ENCODE data around the gene CARHSP1. TPM values are rescaled to one million over a fixed set of nuclear protein-coding genes. Genes with fewer than 3 reads are reported as not detected.
A peak's percentile ranks its signal among the peaks of the same experiment; 100 is the strongest.

Gene CARHSP1
- total RNA-seq, 1 donor from 2014 or later = 23.9 TPM

DNA sequence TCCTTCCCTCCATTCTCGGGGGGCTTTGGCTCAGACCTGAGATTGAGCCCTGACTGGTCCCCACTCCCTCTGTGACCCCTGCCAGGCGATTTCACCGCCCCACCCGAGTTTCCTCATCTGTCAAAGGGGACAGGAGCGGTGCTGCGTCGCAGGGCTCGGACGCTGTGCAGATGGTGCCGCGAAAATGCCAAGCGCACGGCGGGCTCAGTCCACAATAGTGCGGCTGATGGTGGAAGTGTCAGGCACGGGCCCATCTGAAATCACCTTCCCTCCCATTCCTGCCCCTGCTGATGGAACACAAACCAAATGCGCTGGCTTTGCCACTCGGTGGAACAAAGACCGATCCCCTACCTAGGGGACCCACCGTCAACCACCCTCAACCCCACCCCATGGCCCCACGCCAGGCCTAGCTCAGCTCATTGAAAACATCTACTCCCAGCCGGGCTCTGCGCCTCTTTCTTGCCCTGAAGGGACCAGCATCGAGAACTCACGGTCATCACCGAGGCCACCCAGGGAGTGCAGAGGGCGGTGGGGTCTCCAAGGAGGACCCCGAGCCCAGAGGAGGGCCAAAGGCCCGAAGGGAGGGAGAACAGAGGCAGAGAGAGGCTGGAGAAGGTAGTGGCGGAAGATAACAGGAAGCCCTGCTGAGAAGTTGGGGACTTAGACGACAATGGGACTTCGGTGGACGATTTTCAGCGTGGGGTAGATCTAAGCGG lies 1.4 kb downstream of the CARHSP1 start:
- TF ChIP-seq, protein P1, sequence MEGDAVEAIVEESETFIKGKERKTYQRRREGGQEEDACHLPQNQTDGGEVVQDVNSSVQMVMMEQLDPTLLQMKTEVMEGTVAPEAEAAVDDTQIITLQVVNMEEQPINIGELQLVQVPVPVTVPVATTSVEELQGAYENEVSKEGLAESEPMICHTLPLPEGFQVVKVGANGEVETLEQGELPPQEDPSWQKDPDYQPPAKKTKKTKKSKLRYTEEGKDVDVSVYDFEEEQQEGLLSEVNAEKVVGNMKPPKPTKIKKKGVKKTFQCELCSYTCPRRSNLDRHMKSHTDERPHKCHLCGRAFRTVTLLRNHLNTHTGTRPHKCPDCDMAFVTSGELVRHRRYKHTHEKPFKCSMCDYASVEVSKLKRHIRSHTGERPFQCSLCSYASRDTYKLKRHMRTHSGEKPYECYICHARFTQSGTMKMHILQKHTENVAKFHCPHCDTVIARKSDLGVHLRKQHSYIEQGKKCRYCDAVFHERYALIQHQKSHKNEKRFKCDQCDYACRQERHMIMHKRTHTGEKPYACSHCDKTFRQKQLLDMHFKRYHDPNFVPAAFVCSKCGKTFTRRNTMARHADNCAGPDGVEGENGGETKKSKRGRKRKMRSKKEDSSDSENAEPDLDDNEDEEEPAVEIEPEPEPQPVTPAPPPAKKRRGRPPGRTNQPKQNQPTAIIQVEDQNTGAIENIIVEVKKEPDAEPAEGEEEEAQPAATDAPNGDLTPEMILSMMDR (IDR thresholded peaks at IDR 0.05; ENCODE audit: borderline replicate concordance) = no peak
- H3K27me3 ChIP-seq (ENCODE audit: low read depth) = no peaks in the 10 kb centered on the region
- H3K4me3 ChIP-seq = peak overlapping the region; percentile 74
- H3K36me3 ChIP-seq = no peaks in the 10 kb centered on the region
- DNase-seq = peak; percentile 52
- H3K9me3 ChIP-seq (replicated peaks) = no peaks in the 10 kb centered on the region
- H3K4me1 ChIP-seq = peaks cover 70% of the 10 kb centered on the region
- peak overlapping the region; percentile 90 for H3K27ac ChIP-seq (replicated peaks)
- intact Hi-C loops (cut with micrococcal nuclease) = no loop called here

- intact Hi-C loops (cut with micrococcal nuclease) = no loop called here
- TF ChIP-seq, protein P1 (IDR thresholded peaks at IDR 0.05; ENCODE audit: borderline replicate concordance) = no peak
- Histone ChIP-seq H3K4me1 (peaks cover 75% of the 10 kb centered on the region), H3K9me3 (replicated peaks) (no peaks in the 10 kb centered on the region), H3K36me3 (no peaks in the 10 kb centered on the region), H3K27me3 (ENCODE audit: low read depth) (no peaks in the 10 kb centered on the region), H3K27ac (replicated peaks) (peak overlapping the region; percentile 90), H3K4me3 (peak overlapping the region; percentile 74)
- no peak for DNase-seq
Observed at GRCh38 chr16:8866884-8867215, 2.0 kb downstream of the CARHSP1 start.

- no peaks in the 10 kb centered on the region for H3K27me3 ChIP-seq (ENCODE audit: low read depth)
- H3K4me3 ChIP-seq = peak overlapping the region; percentile 74
- TF ChIP-seq, protein P1 (IDR thresholded peaks at IDR 0.05; ENCODE audit: borderline replicate concordance) = no peak
- intact Hi-C loops (cut with micrococcal nuclease) = no loop called here
- H3K36me3 ChIP-seq = no peaks in the 10 kb centered on the region
- no peaks in the 10 kb centered on the region for H3K9me3 ChIP-seq (replicated peaks)
- peak overlapping the region; percentile 90 for H3K27ac ChIP-seq (replicated peaks)
- H3K4me1 ChIP-seq = peaks cover 81% of the 10 kb centered on the region
- DNase-seq = peak; percentile 62
Observed at GRCh38 chr16:8866118-8866883, 2.5 kb downstream of the CARHSP1 start.

DNA sequence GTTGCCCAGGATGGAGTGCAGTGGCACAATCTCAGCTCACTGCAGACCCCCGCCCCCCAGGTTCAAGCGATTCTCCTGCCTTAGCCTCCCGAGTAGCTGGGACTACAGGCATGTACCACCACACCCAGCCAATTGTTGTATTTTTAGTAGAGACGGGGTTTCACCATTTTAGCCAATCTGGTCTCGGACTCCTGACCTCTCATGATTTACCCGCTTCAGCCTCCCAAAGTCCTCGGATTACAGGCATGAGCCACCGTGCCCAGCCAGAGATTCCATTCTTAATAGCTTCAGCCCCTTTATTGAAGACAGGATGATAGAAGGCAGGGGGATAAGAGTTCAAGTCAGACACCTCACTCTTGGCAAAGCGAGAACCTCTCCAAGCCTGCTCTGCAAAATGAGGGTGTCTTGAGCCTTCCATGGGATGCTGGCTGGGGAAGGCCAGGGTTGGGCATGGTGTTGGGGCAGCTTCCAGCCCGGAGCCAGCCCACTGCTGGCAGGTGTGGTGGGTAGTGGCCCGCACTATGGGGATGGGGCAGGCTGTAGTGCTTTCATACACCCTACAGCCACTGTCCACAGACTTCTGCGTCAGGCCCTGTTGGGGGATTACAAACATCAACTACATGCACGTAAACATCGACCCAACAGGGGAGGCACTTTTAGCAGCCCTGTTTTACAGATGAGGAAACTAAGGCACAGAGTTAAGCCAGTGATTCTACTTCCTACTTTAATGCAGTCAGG lies 3.5 kb downstream of the CARHSP1 start:
- intact Hi-C loops (cut with micrococcal nuclease) = no loop called here
- TF ChIP-seq, protein P1 (IDR thresholded peaks at IDR 0.05; ENCODE audit: borderline replicate concordance) = no peak
- Histone ChIP-seq H3K36me3 (no peaks in the 10 kb centered on the region), H3K9me3 (replicated peaks) (no peaks in the 10 kb centered on the region), H3K27me3 (ENCODE audit: low read depth) (no peaks in the 10 kb centered on the region), H3K27ac (replicated peaks) (peak overlapping the region; percentile 90), H3K4me3 (peak overlapping the region; percentile 74), H3K4me1 (peaks cover 91% of the 10 kb centered on the region)
- no peak for DNase-seq

DNA sequence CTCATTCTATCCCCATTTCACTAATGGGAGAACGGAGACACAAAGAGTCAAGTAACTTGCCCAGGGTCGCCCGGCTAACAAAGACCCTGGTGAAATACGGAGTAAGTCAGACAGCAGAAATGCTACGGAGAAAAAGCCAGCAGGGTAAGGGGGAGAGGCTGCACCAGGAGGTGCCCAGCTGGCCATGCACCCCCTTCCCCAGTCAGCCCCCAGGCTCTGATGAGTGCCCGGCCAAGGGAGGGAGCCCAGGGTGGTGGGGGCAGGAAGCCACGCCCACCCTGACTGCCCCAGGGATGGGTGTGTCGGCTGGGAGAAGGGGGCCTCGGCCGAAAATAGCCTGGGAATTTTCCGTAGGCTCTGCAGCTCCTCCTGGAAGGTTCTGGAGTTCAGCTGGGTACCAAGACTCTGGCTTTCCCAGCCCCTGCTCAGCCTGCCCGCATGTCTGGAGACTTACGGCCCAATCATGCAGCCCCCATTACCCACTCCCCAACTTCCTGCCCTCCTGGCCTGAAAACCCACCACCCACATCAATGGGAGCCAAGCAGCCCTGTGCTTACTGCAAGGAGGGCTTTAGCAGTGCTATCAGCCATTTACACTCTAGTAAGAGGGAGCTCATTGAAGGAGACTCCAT lies 4.2 kb downstream of the CARHSP1 start:
- DNase-seq = no peak
- TF ChIP-seq, protein P1 (IDR thresholded peaks at IDR 0.05; ENCODE audit: borderline replicate concordance) = no peak
- H3K4me3 ChIP-seq = peak overlapping the region; percentile 74
- H3K27me3 ChIP-seq (ENCODE audit: low read depth) = no peaks in the 10 kb centered on the region
- no peaks in the 10 kb centered on the region for H3K9me3 ChIP-seq (replicated peaks)
- peak overlapping the region; percentile 90 for H3K27ac ChIP-seq (replicated peaks)
- no peaks in the 10 kb centered on the region for H3K36me3 ChIP-seq
- H3K4me1 ChIP-seq = peaks cover 98% of the 10 kb centered on the region
- intact Hi-C loops (cut with micrococcal nuclease) = no loop called here
